ENCODE results near the gene KLF12.

The KLF12 gene

GRCh38 chr13:74090869-74091605 lies 43.2 kb downstream of the KLF12 start:
- no peak for TF ChIP-seq CTCF (IDR thresholded peaks at IDR 0.05; ENCODE audit: low read depth, low read length)
- no peak overlapping the region for H3K4me3 ChIP-seq (ENCODE audit: low read depth, low read length)

GRCh38 chr13:74090397-74090796 lies 43.8 kb downstream of the KLF12 start:
- H3K4me3 ChIP-seq (ENCODE audit: low read depth, low read length): no peak overlapping the region

GRCh38 chr13:74087357-74087756 lies 46.8 kb downstream of the KLF12 start:
- TF ChIP-seq CTCF (IDR thresholded peaks at IDR 0.05; ENCODE audit: low read depth, low read length): no peak
- no peak overlapping the region for H3K4me3 ChIP-seq (ENCODE audit: low read depth, low read length)

More at GRCh38 chr13:74090397-74090796, 43.8 kb downstream of the KLF12 start:
- TF ChIP-seq CTCF (IDR thresholded peaks at IDR 0.05; ENCODE audit: low read depth, low read length): no peak
